SU-DHL-6 (cell line): ENCODE measurements around the gene FBXL2.

ENCODE experiments used
- H2AFZ ChIP-seq: fragments of 200-600 bp; sonication (generic); 2 replicates; pipeline ENCODE4 v1.6.1; 2014; ENCODE audit warnings: low read depth, mild to moderate bottlenecking, moderate library complexity, mixed read lengths, antibody characterized with exemption, low read length; ENCODE audit not compliant: severe bottlenecking
- H3F3A ChIP-seq: fragments of 200-600 bp; shearing (Covaris generic); 2 replicates; pipeline ENCODE4 v1.6.0; 2016; ENCODE audit warnings: antibody characterized with exemption, mild to moderate bottlenecking; ENCODE audit not compliant: insufficient read depth
- H3K27ac ChIP-seq: fragments of 200-600 bp; sonication (generic); 2 replicates; pipeline ENCODE4 v1.5.1; 2016; ENCODE audit warnings: low read depth, mild to moderate bottlenecking, low read length, moderate library complexity, mixed read lengths
- H3K27me3 ChIP-seq: fragments of 200-600 bp; sonication (generic), shearing (Covaris generic); 2 replicates; pipeline ENCODE4 v1.6.0; 2014; ENCODE audit warnings: mild to moderate bottlenecking, low read length
- H3K36me3 ChIP-seq: fragments of 200-600 bp; sonication (generic); 2 replicates; pipeline ENCODE4 v1.6.1; 2014; ENCODE audit warnings: mild to moderate bottlenecking, low read length, mixed read lengths
- H3K4me2 ChIP-seq: fragments of 300-600, 200-600 bp; shearing (Covaris generic), sonication (generic); 2 replicates; pipeline ENCODE4 v1.6.0; 2014; ENCODE audit warnings: low read length, low read depth, mild to moderate bottlenecking; ENCODE audit not compliant: poor library complexity, severe bottlenecking
- H3K4me3 ChIP-seq: fragments of 200-600 bp; sonication (generic); 2 replicates; pipeline ENCODE4 v1.5.1; 2014; ENCODE audit warnings: antibody characterized with exemption, low read length, mild to moderate bottlenecking, mixed read lengths; ENCODE audit not compliant: insufficient read depth, poor library complexity, severe bottlenecking
- H3K79me2 ChIP-seq: fragments of 200-600 bp; sonication (generic); 2 replicates; pipeline ENCODE4 v1.6.1; 2014; ENCODE audit warnings: mild to moderate bottlenecking, low read length, moderate library complexity; ENCODE audit not compliant: insufficient read depth
- H3K9ac ChIP-seq: fragments of 200-600 bp; sonication (generic); 2 replicates; pipeline ENCODE4 v1.7.0; 2014; ENCODE audit warnings: mild to moderate bottlenecking, low read length
- H3K9me2 ChIP-seq: fragments of 200-600 bp; sonication (generic); replicated peaks from 2 replicates; pipeline ENCODE4 v1.6.1; 2014; ENCODE audit warnings: low read length; ENCODE audit not compliant: insufficient read depth
- H3K9me3 ChIP-seq: fragments of 200-600 bp; sonication (generic); 2 replicates; pipeline ENCODE4 v1.6.1; 2014; ENCODE audit warnings: low read length, mixed read lengths; ENCODE audit not compliant: insufficient read depth
- H4K20me1 ChIP-seq: fragments of 200-600 bp; sonication (generic); 2 replicates; pipeline ENCODE4 v1.6.1; 2014; ENCODE audit warnings: low read depth, mild to moderate bottlenecking, antibody characterized with exemption, low read length, moderate library complexity, mixed read lengths
- EZH2phosphoT487 ChIP-seq: fragments of 200-600 bp; sonication (generic), shearing (Covaris generic); conservative IDR thresholded peaks from 2 replicates; pipeline ENCODE4 v1.6.1; 2018; ENCODE audit warnings: mild to moderate bottlenecking, antibody characterized with exemption, low read length, moderate library complexity, mixed read lengths
- TF ChIP-seq, protein P1 (sequence below): fragments of 200-600 bp; sonication (generic); IDR thresholded peaks from one replicate; pipeline ENCODE4 v1.5.1; 2017; ENCODE audit warnings: antibody characterized with exemption, mild to moderate bottlenecking, low read length, moderate library complexity; ENCODE audit not compliant: insufficient read depth, poor library complexity, severe bottlenecking

The FBXL2 gene

DNA sequence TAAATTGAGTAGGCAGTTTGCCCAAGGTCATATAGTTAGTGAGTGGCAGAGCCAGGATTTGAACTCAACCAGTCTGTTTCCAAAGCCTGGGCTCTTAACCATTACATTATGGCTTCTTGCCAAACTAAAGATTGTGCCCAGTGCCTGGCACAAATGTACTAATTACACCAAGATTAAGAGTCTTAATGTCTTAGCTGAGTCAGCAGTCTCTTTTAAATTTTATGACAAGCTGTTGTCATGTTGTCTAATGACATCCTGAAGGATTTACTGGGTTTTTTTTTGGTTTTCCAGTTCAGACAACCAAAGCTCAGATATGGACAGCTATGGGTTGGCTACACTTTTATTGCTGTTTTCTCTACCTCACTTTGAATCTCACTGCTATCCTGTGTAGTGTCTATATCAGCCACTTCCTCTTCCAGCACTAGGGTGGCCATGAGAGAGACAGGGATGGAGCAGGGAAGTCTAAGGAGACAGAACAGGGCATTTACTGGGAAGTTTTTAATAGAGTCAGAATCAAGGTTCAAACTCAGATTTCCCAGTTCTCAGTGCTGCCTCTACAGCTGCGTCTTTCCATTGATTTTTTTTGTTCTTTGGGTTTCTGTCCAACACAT is 10.5 kb downstream of the FBXL2 start:
- H3K79me2 ChIP-seq, result no peaks in the 10 kb centered on the region
- H2AFZ ChIP-seq, result no peak overlapping the region
- H3K4me2 ChIP-seq, result no peak overlapping the region
- H3K9ac ChIP-seq, result no peak overlapping the region
- no peak for TF ChIP-seq EZH2phosphoT487
- TF ChIP-seq, protein P1, sequence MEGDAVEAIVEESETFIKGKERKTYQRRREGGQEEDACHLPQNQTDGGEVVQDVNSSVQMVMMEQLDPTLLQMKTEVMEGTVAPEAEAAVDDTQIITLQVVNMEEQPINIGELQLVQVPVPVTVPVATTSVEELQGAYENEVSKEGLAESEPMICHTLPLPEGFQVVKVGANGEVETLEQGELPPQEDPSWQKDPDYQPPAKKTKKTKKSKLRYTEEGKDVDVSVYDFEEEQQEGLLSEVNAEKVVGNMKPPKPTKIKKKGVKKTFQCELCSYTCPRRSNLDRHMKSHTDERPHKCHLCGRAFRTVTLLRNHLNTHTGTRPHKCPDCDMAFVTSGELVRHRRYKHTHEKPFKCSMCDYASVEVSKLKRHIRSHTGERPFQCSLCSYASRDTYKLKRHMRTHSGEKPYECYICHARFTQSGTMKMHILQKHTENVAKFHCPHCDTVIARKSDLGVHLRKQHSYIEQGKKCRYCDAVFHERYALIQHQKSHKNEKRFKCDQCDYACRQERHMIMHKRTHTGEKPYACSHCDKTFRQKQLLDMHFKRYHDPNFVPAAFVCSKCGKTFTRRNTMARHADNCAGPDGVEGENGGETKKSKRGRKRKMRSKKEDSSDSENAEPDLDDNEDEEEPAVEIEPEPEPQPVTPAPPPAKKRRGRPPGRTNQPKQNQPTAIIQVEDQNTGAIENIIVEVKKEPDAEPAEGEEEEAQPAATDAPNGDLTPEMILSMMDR, result no peak
- no peaks in the 10 kb centered on the region for H3K9me2 ChIP-seq
- H3K9me3 ChIP-seq, result no peaks in the 10 kb centered on the region
- H3K27ac ChIP-seq, result no peak overlapping the region
- H3F3A ChIP-seq, result no peaks in the 10 kb centered on the region
- H3K27me3 ChIP-seq, result no peaks in the 10 kb centered on the region; the same call in 1 of the 2 replicates
- no peaks in the 10 kb centered on the region for H4K20me1 ChIP-seq
- H3K36me3 ChIP-seq, result no peaks in the 10 kb centered on the region
- H3K4me3 ChIP-seq, result no peak overlapping the region

DNA sequence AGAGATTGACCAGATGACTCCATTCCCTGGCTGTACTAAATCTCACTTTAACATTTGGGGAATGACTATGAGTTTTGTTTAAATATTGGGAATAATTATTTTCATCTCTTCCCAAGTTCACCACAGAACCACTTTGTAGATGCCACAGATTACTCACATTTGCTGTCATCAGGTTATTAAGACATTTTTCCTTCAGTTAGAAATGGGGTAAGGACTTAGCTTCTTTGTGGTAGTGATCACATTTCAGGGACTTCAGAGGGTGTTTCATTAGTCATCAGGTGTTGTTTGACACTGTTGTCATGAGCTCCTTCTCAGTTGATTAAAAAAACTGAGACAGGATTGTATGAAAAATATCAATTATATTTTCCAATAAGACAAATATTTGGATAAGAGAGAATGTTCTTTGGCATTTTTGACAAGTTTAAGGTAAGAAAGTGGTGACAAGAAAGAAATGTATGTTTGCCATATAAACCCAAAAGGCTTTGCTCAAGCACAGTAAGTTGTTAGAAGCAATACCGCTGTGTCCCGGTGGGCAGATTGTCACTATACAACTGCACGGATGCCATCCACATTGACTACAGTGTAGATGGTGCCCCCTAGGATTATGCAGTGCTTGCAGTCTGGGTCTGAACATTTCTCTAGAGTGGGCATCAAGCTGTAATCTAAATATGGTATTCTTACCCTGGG is 22.3 kb downstream of the FBXL2 start:
- no peaks in the 10 kb centered on the region for H3K36me3 ChIP-seq
- H3K79me2 ChIP-seq, result no peaks in the 10 kb centered on the region
- no peaks in the 10 kb centered on the region for H3K9me3 ChIP-seq
- no peaks in the 10 kb centered on the region for H3K27me3 ChIP-seq
- H3K9ac ChIP-seq, result no peak overlapping the region
- TF ChIP-seq, protein P1, result no peak
- TF ChIP-seq EZH2phosphoT487, result no peak
- no peak overlapping the region for H3K27ac ChIP-seq
- H3F3A ChIP-seq, result no peaks in the 10 kb centered on the region
- H3K9me2 ChIP-seq, result no peaks in the 10 kb centered on the region
- no peak overlapping the region for H3K4me3 ChIP-seq
- no peak overlapping the region for H3K4me2 ChIP-seq
- H2AFZ ChIP-seq, result no peak overlapping the region
- no peaks in the 10 kb centered on the region for H4K20me1 ChIP-seq

DNA sequence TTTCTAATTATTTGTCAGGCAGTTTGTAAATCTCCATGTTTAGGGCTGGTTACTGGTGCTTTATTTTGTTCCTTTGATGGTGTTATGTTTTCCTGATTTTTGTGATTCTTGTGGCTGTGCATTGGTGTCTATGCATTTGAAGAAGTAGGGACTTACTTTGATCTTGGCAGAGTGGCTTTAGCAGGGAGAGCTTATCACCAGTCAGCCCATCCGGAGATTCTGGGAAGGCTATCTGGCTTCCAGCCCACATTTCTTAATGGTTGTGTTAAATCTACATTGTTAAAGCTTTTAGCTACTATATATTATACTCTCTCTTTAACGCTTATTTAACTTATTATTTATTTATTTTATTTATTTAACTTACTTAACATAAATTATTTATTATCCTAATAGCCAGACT is 35.1 kb downstream of the FBXL2 start:
- Histone ChIP-seq H3K9me3 (no peaks in the 10 kb centered on the region), H3K79me2 (no peaks in the 10 kb centered on the region), H4K20me1 (no peaks in the 10 kb centered on the region), H2AFZ (no peak overlapping the region), H3K27ac (no peak overlapping the region), H3K4me2 (no peak overlapping the region), H3K9ac (no peak overlapping the region), H3K36me3 (no peaks in the 10 kb centered on the region), H3K27me3 (no peaks in the 10 kb centered on the region), H3K9me2 (no peaks in the 10 kb centered on the region), H3F3A (no peaks in the 10 kb centered on the region), H3K4me3 (no peak overlapping the region)
- TF ChIP-seq, protein P1, result no peak
- TF ChIP-seq EZH2phosphoT487, result no peak
